Stimulated activated CD8-positive, alpha-beta memory T cell treated with anti-CD3 and anti-CD28 coated beads, Interleukin-15, amount 100 ng/mL, for 4 hours (primary cell): Measurements from ENCODE around the gene TBC1D16.
A peak's percentile ranks its signal among the peaks of the same experiment; 100 is the strongest.
"Not testable (repeated sequence)": the region's sequence is repeated elsewhere in the genome, so short reads cannot be mapped to it uniquely, and the experiment has no call there.

Experiments used
- DNase-seq, 2 donors: peaks; one replicate each; pipeline ENCODE4 v3.0.0-alpha.2; 2020; ENCODE audit warnings: low read depth in 2 of 2

The TBC1D16 gene

DNA sequence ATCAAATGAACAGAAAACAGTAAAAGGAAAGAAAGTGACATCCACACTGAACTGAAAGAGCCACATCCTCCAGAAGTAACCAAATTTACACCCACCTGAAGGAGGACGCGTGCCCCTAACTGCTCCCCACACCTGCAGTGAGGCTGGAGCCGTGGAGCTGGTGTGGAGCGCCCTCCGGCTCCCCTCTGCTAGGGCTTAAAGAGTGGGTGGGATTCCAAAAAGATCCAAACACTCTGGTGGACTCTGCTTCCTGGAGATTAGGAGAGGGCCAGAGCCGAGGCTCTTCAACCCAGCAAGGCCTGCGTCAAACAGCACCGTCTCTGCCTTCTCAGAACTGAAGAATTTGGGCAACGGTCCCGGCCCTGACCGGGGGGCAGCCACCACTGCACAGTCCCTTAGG, 16.0 kb upstream of the TBC1D16 start:
- DNase-seq = no peak

DNA sequence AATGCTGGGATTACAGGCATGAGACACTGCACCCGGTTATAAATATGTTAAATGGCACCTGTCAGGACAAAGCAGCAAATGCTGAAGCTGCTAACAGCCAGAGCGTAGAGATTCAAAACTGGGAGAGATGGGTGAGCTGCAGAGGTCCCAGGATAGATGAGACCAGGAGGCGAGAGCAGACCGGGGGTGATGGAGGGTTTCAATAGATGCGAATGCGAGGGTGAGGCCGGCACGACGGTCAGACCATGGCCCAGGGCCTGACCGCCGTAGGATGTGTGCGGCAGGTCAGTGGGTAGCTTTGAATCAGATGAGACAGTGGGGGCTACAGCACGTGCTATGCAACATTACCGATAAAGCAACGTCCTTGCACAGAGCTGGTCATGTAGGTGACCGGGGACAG, 15.0 kb upstream of the TBC1D16 start:
- DNase-seq = no peak

DNA sequence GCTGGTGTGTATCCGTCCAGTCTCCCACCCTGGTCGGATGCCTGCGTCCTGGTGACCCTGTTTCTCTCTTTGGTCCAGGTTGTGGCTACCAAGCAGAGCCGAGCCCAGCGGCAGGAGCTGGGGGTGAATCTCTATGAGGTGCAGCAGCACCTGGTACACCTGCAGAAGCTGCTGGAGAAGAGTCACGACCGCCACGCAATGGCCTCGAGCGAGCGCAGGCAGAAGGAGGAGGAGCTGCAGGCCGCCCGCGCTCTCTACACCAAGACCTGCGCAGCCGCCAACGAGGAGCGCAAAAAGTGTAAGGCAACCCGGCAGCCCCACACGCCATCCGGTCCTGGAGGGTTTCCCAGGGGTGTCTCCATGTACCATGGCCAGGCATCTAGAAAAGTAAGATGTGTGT, 14.3 kb upstream of the TBC1D16 start:
- no peak for DNase-seq

DNA sequence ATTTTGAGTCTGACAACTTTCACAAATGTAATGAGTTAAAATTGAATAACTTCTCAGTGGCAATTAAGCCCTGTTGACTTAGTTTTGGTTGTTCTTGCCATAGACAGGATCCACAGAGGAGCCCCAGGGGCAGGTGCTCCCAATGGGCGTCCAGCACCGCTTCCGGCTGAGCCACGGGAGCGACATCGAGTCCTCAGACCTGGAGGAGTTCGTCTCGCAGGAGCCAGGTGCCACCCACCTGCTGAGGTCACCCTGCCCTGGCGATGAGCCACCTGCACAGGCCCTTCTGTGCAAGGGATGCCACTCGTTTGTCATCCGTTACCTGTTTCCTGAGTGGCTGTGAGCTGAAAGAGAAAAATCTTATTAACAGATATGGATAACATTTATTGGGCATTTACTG, 11.5 kb upstream of the TBC1D16 start:
- no peak for DNase-seq

DNA sequence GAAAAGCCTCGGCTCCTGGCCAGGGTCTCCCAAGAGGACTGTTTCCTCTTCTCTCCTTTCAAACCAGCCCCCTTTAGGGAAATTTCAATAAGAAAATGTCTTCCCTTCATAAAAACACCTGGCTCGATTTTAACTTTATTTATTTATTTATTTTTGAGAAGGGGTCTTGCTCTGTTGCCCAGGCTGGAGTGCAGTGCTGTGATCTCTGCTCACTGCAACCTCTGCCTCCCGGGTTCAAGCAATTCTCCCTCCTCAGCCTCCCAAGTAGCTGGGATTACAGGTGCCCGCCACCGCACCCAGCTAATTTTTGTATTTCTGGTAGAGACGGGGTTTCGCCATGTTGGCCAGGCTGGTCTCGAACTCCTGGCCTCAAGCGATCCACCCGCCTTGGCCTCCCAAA, 11.0 kb upstream of the TBC1D16 start:
- DNase-seq = not testable (repeated sequence)

DNA sequence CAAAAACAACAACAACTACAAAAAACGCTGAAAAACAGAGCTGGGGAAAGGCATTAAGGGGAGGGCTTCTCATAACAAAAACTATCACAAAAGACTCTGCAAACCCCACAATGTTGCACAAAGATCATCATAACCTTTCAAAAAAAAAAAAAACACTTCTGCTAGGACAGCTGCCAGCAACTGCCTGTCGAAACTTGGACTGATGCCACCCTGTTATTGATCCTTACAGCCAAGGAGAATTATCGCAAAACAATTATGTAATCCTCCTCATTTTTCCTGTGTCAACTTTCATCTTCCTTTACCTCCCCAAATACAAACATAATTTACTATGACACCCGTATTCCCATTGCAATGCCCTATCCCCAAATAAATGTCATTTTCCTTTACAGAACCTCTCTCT, 10.0 kb upstream of the TBC1D16 start:
- no peak for DNase-seq

DNA sequence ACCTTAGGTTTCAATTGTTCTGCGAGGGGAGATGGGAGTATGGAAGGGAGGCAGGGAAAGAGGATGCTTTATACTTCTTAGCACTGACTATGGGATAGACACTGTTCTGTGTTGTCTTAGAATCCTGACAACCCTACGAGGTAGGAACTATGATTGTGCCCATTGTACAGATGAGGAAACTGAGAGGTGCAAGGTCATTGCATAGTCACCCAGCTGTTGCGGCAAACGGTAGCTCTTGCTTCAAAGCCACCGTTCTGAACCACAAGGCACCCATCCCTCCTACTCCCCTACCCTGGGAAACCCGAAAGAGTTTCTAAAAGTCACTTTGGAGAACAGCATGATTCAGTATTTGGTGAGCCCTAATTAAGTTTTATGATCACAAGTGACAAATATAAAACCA, 8.3 kb upstream of the TBC1D16 start:
- DNase-seq = no peak

- DNase-seq = no peak
These were observed 1.2 kb upstream of the TBC1D16 start for GRCh38 chr17:80036715-80037477.

GRCh38 chr17:80035937-80036714, 454 bp upstream of the TBC1D16 start, which contains the start of gene CCDC40:
Gene CCDC40, plus strand, starts transcription at chr17:80036642. Its CDS starts 21 bp downstream, at chr17:80036663.
- peak; percentile 35 to 58 for DNase-seq

DNA sequence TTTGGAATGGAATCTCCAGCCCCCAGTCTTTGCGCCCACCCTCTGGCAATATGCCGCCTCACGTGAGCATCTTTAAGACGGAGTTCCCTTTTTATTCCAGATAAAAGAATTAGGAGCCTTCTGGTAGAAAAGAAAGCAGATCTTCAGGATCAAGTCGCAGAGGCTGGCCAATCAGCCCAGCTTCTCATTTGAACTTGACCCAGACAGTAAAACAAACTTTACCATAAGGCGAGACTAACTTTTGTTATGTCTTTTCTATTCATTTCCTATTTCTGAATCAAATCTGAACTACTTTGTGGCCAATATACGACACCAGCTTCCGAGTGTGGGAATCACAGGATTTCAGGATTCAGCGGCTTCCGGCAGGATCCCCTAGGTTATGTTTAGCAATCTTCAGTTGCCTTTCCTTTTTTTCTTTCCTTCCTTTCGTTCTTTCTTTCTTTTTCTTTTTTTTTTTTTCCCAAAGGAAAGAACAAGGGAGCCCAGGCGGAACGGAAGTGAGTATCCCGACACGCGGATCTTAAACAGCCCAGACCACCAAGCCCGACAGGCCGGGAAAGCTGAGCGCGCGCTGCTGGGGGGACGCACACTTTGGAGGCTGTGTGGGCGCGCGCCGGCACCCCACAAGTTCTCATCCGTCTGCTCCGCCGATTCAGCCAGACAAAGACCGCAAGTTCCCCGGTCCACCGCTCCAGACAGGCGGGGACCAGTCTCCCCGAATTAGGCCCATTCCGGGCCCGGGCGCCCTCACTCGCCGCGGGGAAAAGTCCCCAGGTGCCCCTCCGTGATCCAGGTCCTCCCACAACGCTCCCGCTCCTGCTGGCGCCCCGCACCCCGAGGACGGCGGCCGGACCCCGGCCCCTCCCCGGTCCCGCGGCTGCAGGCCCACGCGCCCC, 633 bp downstream of the TBC1D16 start:
- peak in 1 of 2 donors; percentile 11 for DNase-seq

DNA sequence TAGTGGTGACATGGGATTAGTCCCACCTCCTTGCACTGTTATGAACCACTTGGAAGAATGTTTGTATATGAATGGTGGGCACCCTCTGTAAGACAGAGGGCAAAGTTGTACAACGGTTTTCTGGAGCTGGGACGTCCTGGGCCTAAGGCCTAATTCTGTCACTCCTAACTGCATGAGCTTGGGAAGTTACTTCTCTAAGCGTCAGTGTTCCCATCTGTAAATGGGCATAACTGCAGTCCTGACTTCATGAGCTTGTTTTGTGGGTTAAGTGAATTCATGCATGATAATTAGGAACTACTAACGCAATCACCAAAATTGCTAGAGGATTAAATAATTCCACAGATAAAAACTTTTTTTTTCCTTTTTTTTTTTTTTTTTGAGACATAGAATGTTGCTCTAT, 1.8 kb downstream of the TBC1D16 start:
- DNase-seq = no peak

DNA sequence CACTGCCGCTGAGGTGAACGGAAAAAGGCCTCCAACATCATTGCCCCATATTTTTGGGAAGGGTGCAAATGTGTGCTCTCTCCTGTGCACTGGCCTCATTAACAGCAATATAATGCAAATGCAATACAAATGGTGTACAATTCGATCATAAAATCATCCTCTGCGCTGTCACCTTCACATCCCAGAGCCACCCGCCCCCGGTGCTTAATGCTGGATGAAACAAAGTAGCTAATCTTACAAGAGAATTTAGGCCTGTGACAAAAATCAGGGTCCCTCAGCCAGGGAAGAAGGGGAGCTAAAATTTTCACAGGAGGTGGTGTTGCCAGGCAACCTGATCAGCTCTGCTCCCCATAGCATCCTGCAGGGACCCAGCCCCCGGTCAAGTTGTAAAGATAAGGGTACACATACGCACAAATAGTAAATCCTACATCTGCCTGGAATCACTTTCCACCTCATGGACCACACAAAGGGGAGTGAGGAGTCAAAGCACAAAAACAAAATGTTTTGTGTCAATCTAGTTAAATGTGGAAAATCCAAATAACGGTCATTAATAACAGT, 3.0 kb downstream of the TBC1D16 start:
- DNase-seq = no peak

DNA sequence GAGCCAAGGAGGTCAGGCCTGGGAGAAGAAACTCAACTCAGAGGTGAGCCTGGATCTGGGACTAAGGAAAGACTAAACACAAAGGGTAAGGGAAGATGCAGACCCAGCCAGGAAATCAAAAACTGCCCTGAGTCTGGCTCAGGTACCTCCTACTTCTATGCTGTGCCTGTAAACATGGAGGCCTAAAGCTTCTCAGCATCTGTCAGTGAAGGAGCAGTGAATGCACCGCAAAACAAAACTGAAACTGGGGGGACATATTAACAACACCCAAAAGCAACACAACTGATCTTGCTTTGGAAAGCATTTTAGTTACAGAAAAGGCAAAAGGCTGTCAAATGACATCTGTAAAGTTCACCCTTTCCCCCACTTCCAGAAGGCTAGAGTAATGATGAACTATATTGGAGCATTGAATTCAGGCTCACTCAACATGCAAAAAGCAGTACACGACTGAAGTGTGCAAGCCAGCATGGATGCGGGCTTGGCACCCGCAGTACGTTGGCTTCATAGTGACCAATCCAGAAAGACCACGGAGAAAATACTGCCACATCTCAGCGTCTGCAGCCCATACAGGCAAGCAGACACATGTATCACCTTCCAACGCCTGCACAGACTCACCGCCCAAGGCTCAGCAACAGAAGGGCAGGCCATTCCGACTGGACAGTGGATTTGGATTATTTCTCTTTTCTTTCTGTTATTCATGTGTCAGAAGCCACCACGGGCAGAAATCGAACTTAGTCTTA, 3.8 kb downstream of the TBC1D16 start:
- DNase-seq = no peak

DNA sequence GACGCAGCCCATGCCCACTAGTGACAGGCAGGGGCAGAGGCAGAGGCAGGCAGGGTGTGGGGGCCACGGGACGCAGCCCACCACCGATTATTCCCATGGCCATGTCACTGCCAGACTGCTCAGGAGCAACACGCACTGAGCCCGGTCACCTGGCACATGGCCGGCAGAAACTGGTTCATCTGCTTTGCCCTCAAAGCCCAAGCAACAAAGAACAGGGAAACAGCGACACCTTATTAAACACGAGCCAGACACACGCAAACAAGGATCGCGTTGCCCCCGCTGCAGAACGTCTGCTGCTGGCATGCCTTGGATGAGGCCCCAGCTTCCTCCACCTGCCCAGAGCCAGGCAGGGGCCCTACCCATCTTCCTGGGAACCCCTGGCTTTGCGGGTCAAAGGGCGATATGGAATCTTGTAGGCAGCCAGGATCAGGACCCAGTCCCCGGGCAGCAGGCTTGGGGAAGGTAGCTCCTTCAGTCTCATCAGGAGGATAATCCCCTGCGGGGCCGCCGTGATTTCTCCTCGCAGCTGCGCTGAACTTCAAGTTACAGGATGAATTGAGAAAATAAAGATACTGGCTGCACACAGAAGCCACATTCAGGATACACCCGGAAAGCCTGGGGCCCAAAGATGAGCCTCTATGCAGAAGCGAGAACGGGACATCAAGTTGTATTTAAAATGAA, 4.8 kb downstream of the TBC1D16 start:
- no peak for DNase-seq

- no peak for DNase-seq
These were observed 6.3 kb downstream of the TBC1D16 start for GRCh38 chr17:80029258-80029974.

DNA sequence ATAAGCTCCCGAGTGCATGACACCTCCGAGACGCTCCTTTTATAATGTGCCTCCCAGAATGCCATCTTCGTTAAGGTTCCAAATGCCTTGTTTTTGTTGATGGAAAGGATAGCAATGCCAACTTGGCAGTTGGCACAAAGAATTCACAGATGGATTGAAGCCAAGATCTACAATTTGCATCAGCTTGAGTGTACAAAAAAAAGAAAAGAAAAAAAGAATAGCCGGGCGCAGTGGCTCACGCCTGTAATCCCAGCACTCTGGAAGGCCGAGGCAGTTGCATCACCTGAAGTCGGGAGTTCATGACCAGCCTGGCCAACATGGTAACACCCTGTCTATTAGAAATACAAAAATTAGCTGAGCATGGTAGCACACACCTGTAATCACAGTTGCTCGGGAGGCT, 7.6 kb downstream of the TBC1D16 start:
- no peak for DNase-seq

DNA sequence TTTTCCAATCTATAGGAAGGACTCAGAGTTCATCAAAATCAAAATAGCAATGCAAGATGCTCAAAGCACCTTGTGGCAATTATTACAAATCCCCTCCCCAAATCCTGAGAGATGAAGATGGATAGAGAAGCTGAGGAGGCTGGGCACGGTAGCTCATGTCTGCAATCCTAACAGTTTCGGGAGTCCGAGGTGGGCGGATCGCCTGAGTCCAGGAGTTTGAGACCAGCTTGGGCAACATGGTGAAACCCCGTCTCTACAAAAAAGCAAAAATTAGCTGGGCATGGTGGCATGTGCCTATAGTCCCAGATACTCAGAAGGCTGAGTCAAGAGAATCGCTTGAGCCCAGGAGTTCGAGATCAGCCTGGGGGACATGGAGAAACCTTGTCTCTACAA, 8.6 kb downstream of the TBC1D16 start:
- DNase-seq = no peak

GRCh38 chr17:80026359-80027042, 9.2 kb downstream of the TBC1D16 start:
- no peak for DNase-seq

GRCh38 chr17:80025796-80026195, 9.9 kb downstream of the TBC1D16 start:
- no peak for DNase-seq
